Neural crest cell (in vitro differentiated cells): ENCODE measurements around the gene RSPH1. TPM values are rescaled to one million over a fixed set of nuclear protein-coding genes. Genes with fewer than 3 reads are reported as not detected.

Source experiments
- DNase-seq: peaks from one replicate; pipeline ENCODE4 v3.0.0; 2021; ENCODE audit warnings: low read depth, mixed read lengths, low spot score
- H3K27ac Mint-ChIP-seq: one replicate; pipeline ENCODE4 v1.8.0; 2021; ENCODE audit warnings: mild to moderate bottlenecking, mixed read lengths; ENCODE audit not compliant: unreplicated experiment
- H3K27me3 Mint-ChIP-seq: 2 replicates; pipeline ENCODE4 v1.8.0; 2021; ENCODE audit warnings: low read depth, mild to moderate bottlenecking, mixed read lengths
- H3K36me3 Mint-ChIP-seq: 2 replicates; pipeline ENCODE4 v1.8.0; 2021; ENCODE audit warnings: low read depth, mild to moderate bottlenecking, mixed read lengths
- H3K4me1 Mint-ChIP-seq: 2 replicates; pipeline ENCODE4 v1.8.0; 2021; ENCODE audit warnings: mixed read lengths
- H3K4me3 Mint-ChIP-seq: one replicate; pipeline ENCODE4 v1.8.0; 2021; ENCODE audit warnings: mild to moderate bottlenecking, mixed read lengths
- H3K9me3 Mint-ChIP-seq: 2 replicates; pipeline ENCODE4 v1.8.0; 2021; ENCODE audit warnings: mixed read lengths
- total RNA-seq: library from RNA; stranded (reverse); gene quantifications from 2 replicates; pipeline ENCODE4 v1.2.1, GENCODE V29; 2021
- TF ChIP-seq, protein P1 (sequence below): fragments of 200-600 bp; sonication (generic); conservative IDR thresholded peaks from 2 replicates; pipeline ENCODE4 v1.5.0; 2021; ENCODE audit warnings: antibody characterized with exemption, mild to moderate bottlenecking

RSPH1 gene
- total RNA-seq, 1 donor from 2014 or later: 0.65 TPM

DNA sequence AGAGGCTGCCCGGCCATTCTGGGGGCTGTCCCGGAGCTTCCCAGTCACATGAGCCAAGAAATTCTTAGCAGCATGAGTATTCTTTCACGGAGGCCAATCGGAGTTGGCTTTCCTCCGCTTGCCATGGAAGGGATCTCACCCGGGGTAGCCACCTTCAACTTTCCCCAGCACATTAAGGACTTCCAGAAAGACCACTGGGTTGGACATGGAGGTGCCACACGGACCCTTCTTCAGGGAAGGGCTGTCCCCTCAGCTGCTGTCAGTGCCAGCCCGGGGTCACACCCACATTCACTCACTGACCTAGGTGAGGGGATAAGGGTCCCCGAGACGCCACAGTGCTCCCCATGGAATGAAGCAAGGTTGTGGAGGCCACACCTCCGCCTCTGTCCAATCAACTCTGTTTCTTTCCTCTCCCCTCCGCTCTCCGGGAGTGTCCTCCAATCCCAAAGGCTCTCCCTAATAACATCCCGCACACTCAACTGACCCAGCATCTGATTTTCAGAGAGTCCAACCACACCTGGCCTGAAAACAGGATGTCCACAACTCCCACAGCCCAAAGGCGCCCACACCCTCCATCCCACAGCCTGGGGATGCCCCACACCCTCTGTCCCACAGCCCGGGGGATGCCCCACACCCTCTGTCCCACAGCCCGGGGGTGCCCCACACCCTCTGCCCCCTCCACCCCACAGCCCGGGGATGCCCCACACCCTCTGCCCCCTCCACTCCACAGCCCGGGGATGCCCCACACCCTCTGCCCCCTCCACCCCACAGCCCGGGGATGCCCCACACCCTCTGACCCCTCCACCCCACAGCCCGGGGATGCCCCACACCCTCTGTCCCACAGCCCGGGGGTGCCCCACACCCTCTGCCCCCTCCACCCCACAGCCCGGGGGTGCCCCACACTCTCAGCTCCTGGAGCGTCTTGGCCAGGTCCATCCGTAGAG lies 19.4 kb downstream of the RSPH1 start:
- H3K4me3 Mint-ChIP-seq: no peak overlapping the region
- no peak overlapping the region for H3K27ac Mint-ChIP-seq
- H3K36me3 Mint-ChIP-seq: peaks cover 2% of the 10 kb centered on the region
- TF ChIP-seq, protein P1, sequence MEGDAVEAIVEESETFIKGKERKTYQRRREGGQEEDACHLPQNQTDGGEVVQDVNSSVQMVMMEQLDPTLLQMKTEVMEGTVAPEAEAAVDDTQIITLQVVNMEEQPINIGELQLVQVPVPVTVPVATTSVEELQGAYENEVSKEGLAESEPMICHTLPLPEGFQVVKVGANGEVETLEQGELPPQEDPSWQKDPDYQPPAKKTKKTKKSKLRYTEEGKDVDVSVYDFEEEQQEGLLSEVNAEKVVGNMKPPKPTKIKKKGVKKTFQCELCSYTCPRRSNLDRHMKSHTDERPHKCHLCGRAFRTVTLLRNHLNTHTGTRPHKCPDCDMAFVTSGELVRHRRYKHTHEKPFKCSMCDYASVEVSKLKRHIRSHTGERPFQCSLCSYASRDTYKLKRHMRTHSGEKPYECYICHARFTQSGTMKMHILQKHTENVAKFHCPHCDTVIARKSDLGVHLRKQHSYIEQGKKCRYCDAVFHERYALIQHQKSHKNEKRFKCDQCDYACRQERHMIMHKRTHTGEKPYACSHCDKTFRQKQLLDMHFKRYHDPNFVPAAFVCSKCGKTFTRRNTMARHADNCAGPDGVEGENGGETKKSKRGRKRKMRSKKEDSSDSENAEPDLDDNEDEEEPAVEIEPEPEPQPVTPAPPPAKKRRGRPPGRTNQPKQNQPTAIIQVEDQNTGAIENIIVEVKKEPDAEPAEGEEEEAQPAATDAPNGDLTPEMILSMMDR: no peak
- H3K9me3 Mint-ChIP-seq: peaks cover 6% of the 10 kb centered on the region
- H3K27me3 Mint-ChIP-seq: no peaks in the 10 kb centered on the region
- H3K4me1 Mint-ChIP-seq: peaks cover 19% of the 10 kb centered on the region
- DNase-seq: no peak

DNA sequence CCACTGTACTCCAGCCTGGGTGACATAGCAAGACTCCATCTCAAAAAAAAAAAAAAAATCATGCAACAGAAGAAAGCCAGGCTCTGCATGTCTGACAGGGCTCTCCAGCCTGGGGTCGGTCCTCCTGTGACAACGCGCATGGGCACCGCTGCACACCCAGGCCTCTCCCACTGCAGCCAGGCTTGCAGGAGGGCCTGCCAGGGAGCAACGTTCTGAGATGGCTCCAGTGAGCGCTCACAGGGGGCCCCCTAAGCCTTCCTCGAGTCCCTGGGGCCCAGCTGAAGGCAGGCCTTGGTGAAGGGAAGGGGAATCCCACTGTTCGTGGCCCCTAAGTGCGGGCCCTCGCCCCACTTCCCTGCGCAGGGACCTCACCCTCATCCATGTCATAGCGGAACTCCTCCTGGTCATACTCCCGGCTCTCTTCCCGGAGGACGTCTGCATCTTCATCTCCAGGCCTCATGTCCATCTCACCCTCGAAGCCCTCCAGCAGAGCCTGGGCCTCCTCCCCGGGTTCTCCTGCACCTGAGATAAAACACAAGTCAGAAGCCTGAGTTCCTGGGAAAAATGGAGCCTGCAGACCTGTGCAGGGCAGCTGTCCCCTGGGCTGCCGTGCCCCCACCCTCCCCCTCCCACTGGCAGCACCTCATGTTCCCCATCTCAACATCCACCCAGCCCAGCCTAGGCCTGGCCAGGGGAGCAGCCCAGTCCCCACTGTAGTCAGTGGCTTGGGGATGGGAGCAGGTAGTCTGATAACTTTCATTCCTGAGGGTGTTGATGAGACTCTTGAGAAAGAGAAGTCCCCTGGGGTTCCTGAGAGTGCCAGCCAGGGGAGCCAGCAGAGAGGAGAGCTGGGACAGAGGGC lies 20.3 kb downstream of the RSPH1 start:
- Mint-ChIP-seq H3K4me3 (no peak overlapping the region), H3K36me3 (peaks cover 2% of the 10 kb centered on the region), H3K4me1 (peaks cover 19% of the 10 kb centered on the region), H3K27me3 (no peaks in the 10 kb centered on the region), H3K27ac (no peak overlapping the region), H3K9me3 (peaks cover 4% of the 10 kb centered on the region)
- TF ChIP-seq, protein P1: no peak
- no peak for DNase-seq

DNA sequence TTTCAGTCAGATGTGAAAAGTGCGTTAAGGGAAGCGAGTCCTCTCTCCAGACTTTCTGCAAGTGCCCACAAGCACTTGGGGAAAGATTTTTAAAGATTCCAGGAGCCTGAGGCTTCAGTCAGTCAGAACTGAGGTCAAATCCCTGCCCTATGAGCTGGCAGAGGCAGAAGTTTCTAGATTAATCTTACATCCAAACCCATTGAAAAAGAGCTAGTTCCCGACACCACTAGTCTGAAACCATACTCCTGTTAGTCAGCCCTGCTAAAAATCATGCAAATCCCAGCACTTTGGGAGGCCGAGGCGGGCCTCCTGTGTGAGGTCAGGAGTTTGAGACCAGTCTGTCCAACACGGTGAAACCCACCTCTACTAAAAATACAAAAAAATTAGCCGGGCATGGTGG lies 21.0 kb downstream of the RSPH1 start:
- Mint-ChIP-seq H3K27ac (no peak overlapping the region), H3K4me1 (peaks cover 19% of the 10 kb centered on the region), H3K36me3 (peaks cover 2% of the 10 kb centered on the region), H3K9me3 (peaks cover 4% of the 10 kb centered on the region), H3K4me3 (no peak overlapping the region), H3K27me3 (no peaks in the 10 kb centered on the region)
- TF ChIP-seq, protein P1: no peak
- DNase-seq: no peak

DNA sequence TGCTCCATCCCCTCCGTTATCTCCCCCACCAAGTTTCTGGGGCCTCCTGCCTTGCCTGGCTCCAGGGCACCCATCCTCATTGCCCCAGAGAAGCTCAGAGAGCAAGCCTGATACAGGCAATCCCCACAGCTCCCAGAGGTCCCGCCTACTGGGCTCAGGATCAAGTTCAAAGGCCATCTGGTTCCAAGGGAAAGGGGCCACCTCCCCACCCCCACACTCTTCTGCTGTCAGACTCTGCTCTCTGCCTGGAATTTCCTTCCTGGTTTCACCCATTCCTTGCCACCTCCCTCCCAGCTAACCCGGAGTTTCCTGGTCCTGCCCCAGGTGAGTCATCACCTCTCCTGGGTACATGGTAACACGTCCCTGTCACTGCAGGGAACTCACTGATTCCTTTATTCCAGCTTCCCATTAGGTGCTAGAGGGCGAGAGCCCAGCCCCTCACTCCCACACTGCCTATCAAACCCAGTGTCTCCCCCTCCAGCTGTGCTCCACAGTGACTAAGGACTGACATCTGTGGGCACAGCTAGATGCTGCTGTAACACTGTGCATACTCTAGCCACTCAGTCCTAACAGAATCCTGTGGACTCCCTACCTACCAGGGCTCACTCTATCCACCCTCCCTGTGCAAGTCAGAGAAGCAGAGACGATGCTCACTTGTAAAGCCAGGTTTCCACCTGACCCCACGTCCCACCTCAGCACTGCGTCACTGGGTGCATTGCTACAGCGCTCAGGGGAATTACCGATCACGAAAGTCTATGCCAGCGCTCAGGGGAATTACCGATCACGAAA lies 21.8 kb downstream of the RSPH1 start:
- DNase-seq: no peak
- Mint-ChIP-seq H3K4me3 (no peak overlapping the region), H3K36me3 (no peaks in the 10 kb centered on the region), H3K4me1 (peaks cover 15% of the 10 kb centered on the region), H3K27ac (no peak overlapping the region), H3K9me3 (no peaks in the 10 kb centered on the region), H3K27me3 (no peaks in the 10 kb centered on the region)
- TF ChIP-seq, protein P1: no peak

DNA sequence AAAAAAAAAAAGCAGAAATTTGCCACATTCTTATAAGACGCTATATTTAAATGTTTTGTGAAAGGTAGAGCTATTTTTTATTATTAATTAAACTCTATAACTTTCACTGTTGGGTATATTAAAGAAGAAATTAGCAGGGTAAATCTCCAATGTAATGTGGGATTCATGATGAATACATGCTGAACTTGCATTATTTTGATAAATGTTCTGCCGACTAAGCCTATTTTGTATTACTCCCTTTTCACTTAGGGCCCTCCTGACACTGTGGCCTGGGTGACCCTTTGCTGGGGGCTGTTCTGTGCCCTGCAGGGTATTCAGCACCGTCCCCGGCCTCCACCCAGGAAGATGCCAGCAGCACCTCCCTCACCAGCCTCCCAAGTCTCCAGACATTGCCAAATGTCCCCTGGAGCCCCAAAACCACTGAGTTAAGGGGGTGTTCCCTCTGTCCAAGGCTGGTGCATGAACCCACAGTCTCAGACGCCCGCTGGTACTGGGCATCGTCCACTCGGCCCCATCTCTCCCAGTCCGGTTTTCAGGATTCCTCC lies 22.5 kb downstream of the RSPH1 start:
- no peak for DNase-seq
- no peaks in the 10 kb centered on the region for H3K9me3 Mint-ChIP-seq
- TF ChIP-seq, protein P1: no peak
- no peaks in the 10 kb centered on the region for H3K27me3 Mint-ChIP-seq
- H3K4me3 Mint-ChIP-seq: no peak overlapping the region
- H3K36me3 Mint-ChIP-seq: no peaks in the 10 kb centered on the region
- peaks cover 19% of the 10 kb centered on the region for H3K4me1 Mint-ChIP-seq
- no peak overlapping the region for H3K27ac Mint-ChIP-seq
